T-helper 9 cell (primary cell): ENCODE data around the gene BLVRA.
"Not testable (repeated sequence)": the region's sequence is repeated elsewhere in the genome, so short reads cannot be mapped to it uniquely, and the experiment has no call there.

Experiments
- DNase-seq: peaks from one replicate; pipeline ENCODE4 v3.0.0-alpha.2; 2020
- total RNA-seq, 2 donors: gene quantifications; one replicate each; lab custom pipeline; 2026; lab: John Stamatoyannopoulos, UW

The BLVRA gene, protein sequence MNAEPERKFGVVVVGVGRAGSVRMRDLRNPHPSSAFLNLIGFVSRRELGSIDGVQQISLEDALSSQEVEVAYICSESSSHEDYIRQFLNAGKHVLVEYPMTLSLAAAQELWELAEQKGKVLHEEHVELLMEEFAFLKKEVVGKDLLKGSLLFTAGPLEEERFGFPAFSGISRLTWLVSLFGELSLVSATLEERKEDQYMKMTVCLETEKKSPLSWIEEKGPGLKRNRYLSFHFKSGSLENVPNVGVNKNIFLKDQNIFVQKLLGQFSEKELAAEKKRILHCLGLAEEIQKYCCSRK
- total RNA-seq: 13.8 to 14.5 reads per million in 2 donors

DNA sequence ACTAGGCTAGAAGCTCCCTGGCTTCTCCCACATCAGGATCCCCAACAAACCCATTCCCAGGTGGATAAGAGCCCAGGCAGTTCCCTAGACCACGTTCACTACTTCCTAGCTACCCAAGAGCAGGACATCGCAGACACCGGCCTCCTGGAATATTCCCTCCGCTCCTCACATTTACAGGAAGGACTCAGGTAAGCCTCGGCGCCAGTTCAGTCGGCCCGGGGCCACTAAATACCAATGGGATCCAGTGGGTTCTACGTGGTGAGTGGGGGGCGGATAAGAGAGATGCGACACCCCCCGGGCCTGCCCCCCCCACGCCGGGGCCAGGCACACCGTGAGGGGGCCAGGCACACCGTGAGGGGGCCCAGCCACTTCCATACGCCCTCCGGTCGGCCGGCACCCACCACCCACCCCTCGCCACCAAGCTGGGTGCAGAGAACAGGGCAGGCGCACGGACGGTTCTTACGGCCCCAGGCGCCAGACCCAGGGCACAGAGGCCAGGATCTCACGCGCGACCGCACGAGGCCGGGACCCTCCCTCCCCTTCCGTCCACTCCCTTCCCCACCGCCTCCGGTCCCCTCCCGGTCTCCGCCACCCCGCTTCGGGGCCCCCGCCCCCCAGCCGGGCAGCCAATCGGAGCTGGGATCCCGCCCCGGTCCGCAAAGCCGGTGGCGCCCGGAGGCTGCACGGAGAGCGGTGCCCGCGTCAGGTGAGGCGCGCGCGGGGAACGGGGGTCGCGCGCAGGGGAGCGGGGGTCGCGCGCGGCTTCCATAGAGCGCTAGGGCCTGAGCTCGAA is at the start of gene BLVRA:
Gene BLVRA (plus strand): TSS at position 652 of the 793 bp plus-strand sequence. CDS start 12,479 bp downstream, outside the sequence.
- DNase-seq: peak; percentile 56

DNA sequence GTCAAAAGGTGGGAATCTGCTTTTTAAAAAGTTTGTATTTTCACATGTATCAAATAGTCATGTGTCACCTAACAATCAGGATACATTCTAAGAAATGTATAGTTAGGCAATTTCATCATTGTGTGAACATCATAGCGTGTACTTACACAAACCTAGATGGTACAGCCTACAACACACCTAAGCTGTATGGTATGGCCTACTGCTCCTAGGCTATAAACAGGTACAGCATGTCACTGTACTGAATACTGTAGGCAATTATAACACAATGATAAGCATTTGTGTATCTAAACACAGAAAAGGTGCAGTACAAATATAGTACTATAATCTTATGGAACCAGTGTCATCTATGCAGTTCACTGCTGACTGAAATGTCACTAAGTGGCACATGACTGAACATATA is 47.0 kb upstream of the BLVRA start:
- DNase-seq: no peak

DNA sequence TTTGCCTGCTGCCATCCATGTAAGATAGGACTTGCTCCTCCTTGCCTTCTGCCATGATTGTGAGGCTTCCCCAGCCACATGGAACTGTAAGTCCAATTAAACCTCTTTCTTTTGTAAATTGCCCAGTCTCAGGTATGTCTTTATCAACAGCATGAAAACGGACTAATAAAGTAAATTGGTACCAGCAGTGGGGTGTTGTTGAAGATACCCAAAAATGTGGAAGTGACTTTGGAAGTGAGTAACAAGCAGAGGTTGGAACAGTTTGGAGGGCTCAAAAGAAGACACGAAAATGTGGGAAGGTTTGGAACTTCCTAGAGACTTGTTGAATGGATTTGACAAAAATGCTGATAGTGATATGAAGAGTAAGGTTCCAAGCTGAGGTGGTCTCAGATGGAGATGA is 42.5 kb upstream of the BLVRA start:
- not testable (repeated sequence) for DNase-seq

DNA sequence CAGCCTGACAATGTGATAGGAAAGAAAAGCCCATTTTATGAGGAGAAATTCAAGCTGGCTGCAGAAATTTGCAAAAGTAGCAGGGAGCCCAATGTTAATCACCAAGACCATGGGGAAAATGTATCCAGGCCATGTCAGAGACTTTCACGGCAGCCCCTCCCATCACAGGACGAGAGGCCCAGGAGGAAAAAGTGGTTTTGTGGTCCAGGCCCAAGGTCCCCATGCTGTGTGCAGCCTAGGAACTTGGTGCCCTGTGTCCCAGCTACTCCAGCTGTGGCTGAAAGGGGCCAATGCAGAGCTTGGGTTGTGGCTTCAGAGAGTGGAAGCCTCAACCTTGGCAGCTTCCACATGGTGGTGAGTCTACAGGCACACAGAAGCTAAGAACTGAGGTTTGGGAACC is 41.9 kb upstream of the BLVRA start:
- no peak for DNase-seq

DNA sequence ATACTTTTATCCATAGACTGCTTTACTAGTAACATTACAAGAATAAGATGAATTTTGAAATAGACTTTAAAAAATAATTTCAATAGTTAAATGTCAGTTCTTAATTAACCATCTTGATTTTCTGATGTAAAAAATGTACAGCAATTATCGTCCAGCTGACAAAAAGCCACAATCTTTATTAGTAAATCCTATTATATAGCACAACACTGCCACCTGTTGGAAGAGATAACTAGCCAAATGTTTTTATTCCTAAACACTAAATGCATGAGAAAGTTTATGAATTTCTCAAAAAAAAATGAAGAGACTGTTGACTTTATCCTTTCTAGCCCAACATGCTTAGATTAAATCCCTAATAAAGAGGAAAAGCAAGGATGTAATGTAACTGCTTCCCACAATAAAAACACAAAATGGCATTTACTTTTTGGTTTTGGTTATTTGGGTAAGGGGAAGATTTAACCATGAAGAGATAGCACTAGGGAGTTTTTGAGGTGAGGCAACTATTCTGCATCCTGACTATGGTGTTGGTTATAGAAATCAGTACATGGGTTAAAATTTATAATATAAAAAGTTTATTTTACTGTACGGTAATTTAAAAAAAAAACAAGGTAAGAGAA is 37.2 kb upstream of the BLVRA start:
- no peak for DNase-seq

DNA sequence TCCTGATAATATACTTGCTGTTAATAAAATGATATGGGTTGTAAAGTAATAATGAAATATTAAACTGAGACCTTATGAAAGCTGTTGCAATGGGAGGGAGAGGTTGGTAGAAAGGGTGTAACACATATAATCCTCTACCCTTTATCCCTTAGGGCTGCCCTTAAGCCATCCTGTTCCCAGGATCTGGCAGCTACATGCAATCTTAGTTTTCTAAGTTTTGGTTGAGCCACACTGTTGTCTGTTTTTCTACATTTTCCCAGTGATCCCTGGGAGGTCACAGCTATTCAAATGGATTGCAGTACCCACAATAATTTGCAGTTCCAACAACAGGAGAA is 35.5 kb upstream of the BLVRA start:
- DNase-seq: no peak

DNA sequence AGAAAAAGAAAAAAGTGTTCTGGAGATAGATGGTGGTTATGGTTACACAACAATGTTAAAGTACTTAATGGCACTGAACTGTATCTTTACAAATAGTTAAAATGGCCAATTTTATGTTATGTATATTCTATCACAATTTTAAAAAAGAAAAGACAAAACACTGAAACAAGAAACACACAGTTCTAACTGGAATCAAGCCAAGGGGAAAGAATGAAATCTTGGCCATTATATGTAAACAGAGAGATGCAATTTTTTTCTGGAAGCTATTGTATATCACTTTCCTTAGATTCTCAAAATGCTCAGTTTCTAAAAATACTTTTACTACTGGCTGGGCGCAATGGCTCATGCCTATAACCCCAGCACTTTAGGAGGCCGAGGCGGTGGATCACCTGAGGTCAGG is 33.2 kb upstream of the BLVRA start:
- no peak for DNase-seq

DNA sequence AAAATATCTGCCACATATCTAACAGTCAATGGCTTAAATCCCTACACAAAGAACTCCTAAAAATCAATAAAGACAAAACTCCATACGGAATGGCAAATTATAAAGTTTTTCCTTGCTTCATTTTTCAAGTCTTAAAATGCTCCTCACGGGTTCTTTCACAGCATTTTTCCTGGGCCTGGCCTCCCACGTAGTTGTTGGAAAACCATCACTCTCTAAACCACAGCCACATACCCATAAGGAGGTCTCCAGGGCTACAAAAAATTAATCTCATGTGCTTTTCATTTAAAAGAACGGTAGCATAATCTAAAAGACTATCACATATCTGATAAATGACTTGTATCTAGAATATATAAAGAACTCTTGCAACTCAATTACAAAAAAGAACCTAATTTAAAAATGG is 32.0 kb upstream of the BLVRA start:
- no peak for DNase-seq

DNA sequence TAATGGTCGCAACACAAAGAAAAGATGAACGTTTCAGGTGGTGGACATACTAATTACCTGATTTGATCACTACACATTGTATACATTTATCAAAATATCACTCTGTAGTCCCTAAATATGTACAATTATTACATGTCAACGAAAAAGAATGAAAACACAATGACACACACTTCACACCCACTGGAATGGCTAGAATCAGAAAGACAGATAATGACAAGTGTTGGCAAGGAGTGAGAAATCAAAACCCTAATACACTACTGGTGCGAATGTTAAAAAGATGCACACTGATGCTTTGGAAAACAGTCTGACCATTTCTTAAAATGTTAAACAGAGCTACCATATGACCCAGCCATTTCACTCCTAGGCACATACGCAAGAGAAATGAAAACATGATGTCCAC is 31.5 kb upstream of the BLVRA start:
- no peak for DNase-seq

DNA sequence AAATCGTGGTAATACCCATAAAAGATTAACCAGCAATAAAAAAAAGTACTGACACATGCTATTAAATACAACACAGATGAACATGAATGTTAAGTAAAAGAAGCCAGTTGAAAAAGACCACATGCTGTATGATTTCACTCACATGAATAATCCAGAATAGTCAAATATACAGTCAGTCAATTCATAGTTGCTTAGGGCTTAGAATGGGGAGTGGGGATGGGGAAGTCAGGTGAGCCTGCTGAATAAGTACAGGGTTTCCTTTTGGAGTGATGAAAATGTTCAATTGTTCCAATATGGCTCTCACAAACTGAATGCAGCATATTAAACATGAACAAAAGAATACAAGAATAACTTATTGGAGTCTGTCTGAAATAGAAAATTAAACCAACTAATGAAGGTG is 31.0 kb upstream of the BLVRA start:
- no peak for DNase-seq

DNA sequence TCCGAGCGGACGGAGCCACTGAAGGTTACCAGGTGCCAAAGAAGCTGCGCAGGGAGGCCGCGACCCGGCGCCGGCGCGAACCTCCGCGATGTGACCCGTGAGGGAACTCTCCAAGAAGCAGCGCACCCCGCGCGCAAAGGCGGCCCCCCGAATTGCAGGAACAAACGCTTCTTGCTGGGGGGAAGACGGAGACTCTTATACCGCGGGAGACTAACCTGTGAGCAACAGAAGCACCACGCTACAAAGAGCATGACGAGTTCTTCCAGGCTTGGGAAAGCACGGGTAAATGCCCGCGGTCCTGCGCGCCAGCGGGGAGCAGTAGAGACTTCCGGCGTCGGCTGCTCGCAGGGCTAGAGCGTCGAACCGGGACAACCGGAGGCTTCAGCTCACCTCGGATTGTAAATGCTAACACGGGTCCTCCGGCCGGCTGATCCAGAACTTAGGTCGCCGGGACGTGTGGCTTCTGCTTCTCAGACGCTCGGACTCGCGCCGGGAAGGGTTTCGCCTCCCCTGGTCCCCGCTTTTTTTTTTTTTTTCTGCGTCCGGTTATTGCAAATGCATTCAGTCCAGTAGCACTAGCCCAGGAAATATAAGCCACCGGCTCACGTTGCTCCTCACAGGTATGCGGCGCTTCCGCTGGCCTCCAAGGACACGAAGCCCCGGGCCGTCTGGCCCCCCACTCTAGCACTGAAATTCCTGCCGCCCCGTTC is 29.1 kb upstream of the BLVRA start, which contains the start of gene COA1:
Gene COA1 (minus strand): TSS at position 310 of the 710 bp plus-strand sequence. CDS start 80,909 bp downstream, outside the sequence.
- DNase-seq: peak; percentile 63

DNA sequence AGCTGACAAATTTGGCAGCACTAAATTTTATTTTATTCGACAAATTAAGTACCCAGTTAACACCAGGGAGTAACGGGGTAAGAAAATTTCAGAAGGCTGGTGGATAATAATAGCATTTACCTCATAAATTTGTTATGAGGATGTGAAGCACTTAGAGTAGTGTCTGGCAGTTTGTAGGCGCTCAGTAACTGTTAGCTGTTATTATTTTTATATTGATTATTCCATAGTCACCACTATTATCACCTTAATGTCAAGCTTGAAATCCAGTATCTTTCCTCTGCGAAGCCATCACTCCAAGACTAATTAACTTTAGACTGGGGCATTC is 28.6 kb upstream of the BLVRA start:
- no peak for DNase-seq

DNA sequence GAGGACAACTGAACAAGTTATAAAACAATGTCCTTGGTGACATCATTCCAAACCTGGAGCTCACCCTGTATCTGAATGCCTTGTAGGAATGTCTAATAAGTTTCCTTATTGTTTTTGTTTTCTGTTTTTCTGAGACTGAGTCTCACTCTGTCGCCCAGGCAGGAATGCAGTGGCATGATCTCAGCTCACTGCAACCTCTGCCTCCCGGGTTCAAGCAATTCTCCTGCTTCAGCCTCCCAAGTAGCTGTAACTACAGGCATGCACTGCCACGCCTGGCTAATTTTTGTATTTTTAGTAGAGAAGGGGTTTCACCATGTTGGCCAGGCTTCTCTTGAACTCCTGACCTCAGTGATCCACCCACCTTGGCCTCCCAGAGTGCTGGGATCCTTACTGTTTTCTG is 27.0 kb upstream of the BLVRA start:
- not testable (repeated sequence) for DNase-seq

DNA sequence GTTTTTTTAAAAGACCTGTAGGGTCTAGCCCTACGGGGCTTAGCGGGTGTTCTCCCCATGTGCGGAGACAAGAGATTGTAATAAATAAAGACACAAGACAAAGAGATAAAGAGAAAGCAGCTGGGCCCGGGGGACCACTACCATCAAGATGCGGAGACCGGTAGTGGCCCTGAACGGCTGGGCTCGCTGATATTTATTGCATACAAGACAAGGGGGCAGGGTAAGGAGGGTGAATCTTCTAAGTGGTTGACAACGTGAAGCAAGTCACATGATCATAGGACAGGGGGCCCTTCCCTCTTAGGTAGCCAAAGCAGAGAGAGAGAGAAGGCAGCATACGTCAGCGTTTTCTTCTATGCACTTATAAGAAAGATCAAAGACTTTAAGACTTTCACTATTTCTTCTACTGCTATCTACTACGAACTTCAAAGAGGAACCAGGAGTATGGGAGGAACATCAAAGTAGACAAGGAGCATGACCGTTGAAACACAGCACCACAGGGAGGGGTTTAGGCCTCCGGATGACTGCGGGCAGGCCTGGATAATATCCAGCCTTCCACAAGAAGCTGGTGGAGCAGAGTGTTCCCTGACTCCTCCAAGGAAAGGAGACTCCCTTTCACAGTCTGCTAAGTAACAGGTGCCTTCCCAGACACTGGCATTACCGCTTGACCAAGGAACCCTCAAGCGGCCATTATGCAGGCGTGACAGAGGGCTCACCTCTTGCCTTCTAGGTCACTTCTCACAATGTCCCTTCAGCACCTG is 23.7 kb upstream of the BLVRA start:
- DNase-seq: not testable (repeated sequence)

DNA sequence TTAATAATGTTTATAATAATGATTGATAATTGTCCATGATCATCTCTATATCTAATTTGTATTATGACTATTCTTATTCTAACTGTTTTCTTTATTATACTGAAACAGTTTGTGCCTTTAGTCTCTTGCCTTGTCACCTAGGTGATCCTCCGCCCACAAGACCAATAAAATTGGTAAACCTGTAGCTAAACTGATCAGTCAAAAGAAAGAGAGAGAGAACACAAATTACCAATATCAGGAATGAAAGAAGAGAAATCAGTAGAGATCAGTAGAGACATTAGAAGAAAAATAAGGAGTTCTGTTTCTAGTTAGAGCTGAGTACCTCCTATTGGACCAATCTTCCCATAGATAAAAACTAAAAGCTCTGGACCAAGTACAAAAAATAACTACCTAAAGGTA is 23.1 kb upstream of the BLVRA start:
- no peak for DNase-seq

DNA sequence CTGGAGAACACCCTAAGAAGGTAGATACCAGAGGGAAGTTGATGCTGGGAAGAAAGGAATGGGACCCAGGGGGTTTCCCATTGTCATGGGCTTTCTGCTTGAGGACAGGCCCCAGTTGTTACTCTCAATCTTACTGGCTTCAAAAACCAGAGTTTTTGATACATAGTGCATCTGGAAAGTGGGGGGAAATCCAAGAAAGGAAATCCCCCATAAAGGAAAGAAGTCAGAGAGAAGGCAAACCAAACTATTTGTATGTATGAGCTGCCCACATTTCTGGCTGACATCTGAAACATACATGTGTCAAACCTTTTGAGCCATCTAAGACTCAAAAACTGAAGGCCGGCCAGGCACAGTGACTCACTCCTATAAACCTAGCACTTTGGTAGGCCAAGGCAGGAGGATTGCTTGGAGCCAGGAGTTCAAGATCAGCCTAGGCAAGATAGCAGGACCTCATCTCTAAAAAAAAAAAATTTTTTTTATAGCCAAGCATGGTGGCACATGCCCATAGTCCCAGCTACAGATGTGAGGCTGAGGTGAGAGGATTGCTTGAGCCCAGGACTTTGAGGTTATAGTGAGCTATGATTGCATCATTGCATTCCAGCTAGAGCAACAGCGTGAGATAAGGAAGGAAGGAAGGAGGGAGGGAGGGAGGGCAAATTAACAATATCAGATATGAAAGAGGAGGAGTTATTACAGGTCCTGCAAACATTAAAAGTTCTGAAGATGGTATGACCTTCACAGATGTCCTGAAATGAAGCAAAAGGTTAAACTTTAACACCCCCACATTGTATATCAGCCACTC is 22.5 kb upstream of the BLVRA start:
- no peak for DNase-seq

DNA sequence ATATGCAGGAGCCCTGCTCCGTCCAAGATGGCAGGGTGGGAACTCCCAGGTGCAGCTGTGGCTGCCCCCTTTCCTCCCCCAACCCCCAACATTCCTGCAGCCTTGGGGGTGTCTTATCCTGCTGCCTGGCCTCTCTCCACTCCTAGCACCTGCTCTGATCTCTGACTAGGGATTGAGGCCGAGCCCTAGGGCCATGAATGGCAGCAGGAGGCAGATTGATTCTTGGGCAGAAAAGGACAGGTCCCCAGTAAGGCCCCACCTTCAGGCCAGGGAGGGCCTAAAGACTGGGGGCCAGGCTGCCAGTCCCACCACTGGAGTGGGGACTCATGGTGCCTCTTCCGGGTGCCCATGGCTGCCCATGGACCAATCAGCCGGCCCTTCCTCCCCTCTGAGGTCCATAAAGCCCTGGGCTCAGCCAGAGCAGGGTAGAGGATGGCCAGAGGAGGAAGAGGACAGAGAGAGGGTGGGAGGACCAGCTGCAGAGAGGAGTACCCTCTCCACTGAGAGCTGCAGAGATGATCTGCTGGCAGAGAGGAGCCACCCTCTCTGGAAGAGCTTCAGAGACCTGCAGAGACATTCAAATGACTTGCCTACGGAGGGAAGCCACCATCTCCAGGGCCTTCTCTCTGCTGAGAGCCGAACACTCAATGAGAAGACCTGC is 20.9 kb upstream of the BLVRA start:
- no peak for DNase-seq

DNA sequence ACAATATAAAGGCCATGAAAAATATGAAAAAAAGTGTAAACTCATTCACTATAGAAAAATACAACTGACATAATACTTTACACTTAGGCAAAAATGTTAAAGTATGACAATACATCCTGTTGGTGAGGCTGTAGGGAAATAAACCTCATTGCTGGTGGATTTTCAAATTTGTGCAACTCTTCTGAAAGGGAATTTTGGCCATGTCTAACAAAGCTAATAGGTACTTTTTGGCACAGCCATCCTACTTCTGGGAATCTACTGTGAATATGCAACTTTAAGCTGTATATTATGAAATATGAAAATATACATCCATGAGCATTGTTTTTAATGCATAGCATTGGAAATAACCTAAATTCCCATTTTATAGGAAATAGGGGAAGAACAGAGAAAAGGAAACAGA is 15.8 kb upstream of the BLVRA start:
- no peak for DNase-seq

DNA sequence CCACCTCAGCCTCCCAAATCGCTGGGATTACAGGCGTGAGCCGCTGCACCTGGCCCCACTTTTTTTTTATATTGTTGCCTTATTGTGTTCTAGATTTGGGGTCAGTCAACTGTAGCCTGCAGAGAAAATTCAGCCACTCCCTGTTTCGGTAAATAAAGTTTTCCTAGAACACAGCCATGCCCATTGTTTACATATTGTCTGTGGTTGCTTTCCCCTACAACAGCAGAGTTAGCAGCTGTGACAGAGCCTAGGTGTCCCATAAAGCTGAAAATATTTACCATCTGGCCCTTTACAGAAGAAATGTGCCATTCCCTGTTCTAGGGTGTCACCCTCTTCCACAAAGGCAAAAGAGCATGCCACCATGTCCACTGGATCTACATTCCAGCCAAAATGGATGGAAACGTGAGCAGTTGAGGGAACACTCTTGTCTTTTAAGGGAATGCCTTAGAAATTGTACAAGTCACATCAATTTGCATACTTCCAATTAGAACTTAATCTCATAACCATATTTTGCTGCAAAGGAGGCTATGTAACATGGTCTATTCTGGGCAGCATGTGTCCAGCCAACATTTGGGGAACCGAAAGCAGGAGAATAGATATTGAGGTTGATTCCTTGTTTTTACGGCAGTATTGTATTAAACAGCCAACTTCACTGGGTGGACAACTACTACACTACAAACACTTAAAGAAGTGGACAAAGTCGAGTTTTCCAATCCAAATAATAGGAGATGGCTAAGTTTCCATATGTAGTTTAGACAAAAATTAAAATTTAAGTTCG is 11.0 kb upstream of the BLVRA start:
- DNase-seq: no peak

DNA sequence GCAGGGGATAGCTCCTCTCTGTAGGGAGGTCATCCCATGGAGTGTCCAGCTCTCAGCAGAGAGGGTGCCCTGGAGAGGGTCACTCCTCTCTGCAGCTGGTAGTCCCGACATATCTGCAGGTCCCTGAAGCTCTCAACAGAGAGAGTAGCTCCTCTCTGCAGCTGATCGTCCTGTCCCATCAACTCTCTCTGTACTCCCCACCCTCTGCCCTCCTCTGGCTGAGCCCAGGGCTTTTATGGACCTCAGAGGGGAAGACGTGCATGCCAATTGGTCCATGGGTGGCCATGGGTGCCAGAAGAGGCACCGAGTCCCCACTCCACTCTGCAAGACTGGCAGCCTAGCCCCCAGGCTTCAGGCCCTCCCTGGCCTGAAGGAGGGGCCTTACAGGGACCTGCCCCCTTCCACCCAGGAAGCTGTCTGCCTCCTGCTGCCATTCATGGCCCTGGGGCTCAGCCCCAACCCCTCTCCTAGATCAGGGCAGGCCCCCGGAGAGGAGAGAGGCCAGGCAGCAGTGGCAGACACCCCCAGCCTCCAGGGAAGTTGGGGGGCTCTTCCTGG is 9.0 kb upstream of the BLVRA start:
- DNase-seq: no peak
